Measurements from ENCODE around the gene AFMID. TPM values are rescaled to one million over a fixed set of nuclear protein-coding genes. Genes with fewer than 3 reads are reported as not detected.

The AFMID gene
- total RNA-seq, 1 experiment from 2014 or later = 65.8 TPM

DNA sequence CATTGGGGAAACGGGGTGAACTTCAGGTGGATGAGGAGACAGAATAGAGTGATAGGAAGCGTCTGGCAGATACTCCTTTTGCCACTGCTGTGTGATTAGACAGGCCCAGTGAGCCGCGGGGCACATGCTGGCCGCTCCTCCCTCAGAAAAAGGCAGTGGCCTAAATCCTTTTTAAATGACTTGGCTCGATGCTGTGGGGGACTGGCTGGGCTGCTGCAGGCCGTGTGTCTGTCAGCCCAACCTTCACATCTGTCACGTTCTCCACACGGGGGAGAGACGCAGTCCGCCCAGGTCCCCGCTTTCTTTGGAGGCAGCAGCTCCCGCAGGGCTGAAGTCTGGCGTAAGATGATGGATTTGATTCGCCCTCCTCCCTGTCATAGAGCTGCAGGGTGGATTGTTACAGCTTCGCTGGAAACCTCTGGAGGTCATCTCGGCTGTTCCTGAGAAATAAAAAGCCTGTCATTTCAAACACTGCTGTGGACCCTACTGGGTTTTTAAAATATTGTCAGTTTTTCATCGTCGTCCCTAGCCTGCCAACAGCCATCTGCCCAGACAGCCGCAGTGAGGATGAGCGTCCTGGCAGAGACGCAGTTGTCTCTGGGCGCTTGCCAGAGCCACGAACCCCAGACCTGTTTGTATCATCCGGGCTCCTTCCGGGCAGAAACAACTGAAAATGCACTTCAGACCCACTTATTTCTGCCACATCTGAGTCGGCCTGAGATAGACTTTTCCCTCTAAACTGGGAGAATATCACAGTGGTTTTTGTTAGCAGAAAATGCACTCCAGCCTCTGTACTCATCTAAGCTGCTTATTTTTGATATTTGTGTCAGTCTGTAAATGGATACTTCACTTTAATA, 37.3 kb downstream of the AFMID start (continued):
- TF ChIP-seq, protein P1, sequence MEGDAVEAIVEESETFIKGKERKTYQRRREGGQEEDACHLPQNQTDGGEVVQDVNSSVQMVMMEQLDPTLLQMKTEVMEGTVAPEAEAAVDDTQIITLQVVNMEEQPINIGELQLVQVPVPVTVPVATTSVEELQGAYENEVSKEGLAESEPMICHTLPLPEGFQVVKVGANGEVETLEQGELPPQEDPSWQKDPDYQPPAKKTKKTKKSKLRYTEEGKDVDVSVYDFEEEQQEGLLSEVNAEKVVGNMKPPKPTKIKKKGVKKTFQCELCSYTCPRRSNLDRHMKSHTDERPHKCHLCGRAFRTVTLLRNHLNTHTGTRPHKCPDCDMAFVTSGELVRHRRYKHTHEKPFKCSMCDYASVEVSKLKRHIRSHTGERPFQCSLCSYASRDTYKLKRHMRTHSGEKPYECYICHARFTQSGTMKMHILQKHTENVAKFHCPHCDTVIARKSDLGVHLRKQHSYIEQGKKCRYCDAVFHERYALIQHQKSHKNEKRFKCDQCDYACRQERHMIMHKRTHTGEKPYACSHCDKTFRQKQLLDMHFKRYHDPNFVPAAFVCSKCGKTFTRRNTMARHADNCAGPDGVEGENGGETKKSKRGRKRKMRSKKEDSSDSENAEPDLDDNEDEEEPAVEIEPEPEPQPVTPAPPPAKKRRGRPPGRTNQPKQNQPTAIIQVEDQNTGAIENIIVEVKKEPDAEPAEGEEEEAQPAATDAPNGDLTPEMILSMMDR (IDR thresholded peaks at IDR 0.05 in 2 of 3, conservative IDR thresholded peaks at IDR 0.05 in 1 of 3; ENCODE audit: borderline replicate concordance in 1 of 3, insufficient read depth in 1 of 3, low read depth in 2 of 3, low read length in 2 of 3) = no peak
- TF ChIP-seq EZH2phosphoT487 (IDR thresholded peaks at IDR 0.05; ENCODE audit: borderline replicate concordance) (no peak), POLR2A (IDR thresholded peaks at IDR 0.05; ENCODE audit: borderline replicate concordance, extremely low read depth, insufficient read depth, insufficient read length) (no peak), ZNF274 (IDR thresholded peaks at IDR 0.05; ENCODE audit: low read depth, low read length) (no peak)

DNA sequence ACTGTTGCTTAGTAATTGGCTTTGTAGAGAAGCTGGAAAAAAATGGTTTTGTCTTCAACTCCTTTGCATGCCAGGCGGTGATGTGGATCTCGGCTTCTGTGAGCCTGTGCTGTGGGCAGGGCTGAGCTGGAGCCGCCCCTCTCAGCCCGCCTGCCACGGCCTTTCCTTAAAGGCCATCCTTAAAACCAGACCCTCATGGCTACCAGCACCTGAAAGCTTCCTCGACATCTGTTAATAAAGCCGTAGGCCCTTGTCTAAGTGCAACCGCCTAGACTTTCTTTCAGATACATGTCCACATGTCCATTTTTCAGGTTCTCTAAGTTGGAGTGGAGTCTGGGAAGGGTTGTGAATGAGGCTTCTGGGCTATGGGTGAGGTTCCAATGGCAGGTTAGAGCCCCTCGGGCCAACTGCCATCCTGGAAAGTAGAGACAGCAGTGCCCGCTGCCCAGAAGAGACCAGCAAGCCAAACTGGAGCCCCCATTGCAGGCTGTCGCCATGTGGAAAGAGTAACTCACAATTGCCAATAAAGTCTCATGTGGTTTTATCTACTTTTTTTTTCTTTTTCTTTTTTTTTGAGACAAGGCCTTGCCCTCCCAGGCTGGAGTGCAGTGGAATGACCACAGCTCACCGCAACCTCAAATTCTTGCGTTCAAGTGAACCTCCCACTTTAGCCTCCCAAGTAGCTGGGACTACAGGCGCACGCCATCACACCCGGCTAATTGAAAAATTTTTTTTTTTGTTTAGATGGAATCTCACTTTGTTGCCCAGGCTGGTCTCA, 38.1 kb downstream of the AFMID start:
- H3K4me3 ChIP-seq (replicated peaks in 1 of 2; ENCODE audit: low read depth in 1 of 2, low read length in 2 of 2) = no peak overlapping the region
- POLR2A ChIA-PET = interaction anchor here (1.4 kb wide), 1 partner anchor 38 kb away, joined by 4 read pairs; the partner anchor contains the start of genes AFMID and TK1
- peaks cover 18% of the 10 kb centered on the region for H3K79me2 ChIP-seq (ENCODE audit: insufficient read depth, low read length)
- H3K36me3 ChIP-seq (ENCODE audit: control insufficient read depth in 1 of 2, insufficient read depth in 2 of 2, low read length in 2 of 2) = peaks cover 36 to 38% of the 10 kb centered on the region in 2 experiments
- RAD21 ChIA-PET (ENCODE audit: low non-redundant PET in 1 of 2, low total read pairs in 2 of 2, uncharacterized antibody in 2 of 2, unreplicated experiment in 2 of 2) = interaction anchor here in 1 of 2 experiments (1.7 kb wide), 1 partner anchor 39 kb away, joined by 3 read pairs; the partner anchor contains the start of gene TK1
- CTCF ChIA-PET = no interaction called here
- no TSS peak for BruUV-seq (replicated peaks)
- H3K4me1 ChIP-seq (ENCODE audit: control insufficient read depth in 1 of 2, insufficient read depth in 2 of 2, low read length in 2 of 2) = no peaks in the 10 kb centered on the region
- ATAC-seq (peak; percentile 7; the same call in 1 of the 2 replicates), DNase-seq (ENCODE audit: low read depth, low spot score) (no peak)
- no peak overlapping the region for H3K9ac ChIP-seq (ENCODE audit: low read length)
- no peak overlapping the region for H3K27ac ChIP-seq (ENCODE audit: low read depth, low read length)
- no peaks in the 10 kb centered on the region for H4K20me1 ChIP-seq (ENCODE audit: insufficient read depth)
- TF ChIP-seq CBX3 (IDR thresholded peaks at IDR 0.05; ENCODE audit: low read depth) = no peak
- TF ChIP-seq POLR2A (IDR thresholded peaks at IDR 0.05; ENCODE audit: borderline replicate concordance, extremely low read depth, insufficient read depth, insufficient read length) = no peak
- peak; percentile 68 for TF ChIP-seq POLR2AphosphoS5 (IDR thresholded peaks at IDR 0.05; ENCODE audit: low read depth, low read length)
- TF ChIP-seq EGR1 (IDR thresholded peaks at IDR 0.05; ENCODE audit: low read depth) = no peak
- TF ChIP-seq YY1 (IDR thresholded peaks at IDR 0.05; ENCODE audit: extremely low read depth, insufficient replicate concordance, low read depth, low read length) = no peak
- TF ChIP-seq, protein P2, sequence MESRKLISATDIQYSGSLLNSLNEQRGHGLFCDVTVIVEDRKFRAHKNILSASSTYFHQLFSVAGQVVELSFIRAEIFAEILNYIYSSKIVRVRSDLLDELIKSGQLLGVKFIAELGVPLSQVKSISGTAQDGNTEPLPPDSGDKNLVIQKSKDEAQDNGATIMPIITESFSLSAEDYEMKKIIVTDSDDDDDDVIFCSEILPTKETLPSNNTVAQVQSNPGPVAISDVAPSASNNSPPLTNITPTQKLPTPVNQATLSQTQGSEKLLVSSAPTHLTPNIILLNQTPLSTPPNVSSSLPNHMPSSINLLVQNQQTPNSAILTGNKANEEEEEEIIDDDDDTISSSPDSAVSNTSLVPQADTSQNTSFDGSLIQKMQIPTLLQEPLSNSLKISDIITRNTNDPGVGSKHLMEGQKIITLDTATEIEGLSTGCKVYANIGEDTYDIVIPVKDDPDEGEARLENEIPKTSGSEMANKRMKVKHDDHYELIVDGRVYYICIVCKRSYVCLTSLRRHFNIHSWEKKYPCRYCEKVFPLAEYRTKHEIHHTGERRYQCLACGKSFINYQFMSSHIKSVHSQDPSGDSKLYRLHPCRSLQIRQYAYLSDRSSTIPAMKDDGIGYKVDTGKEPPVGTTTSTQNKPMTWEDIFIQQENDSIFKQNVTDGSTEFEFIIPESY (IDR thresholded peaks at IDR 0.05; ENCODE audit: extremely low read depth, insufficient replicate concordance, low read length) = no peak
- no peak overlapping the region for H3K4me2 ChIP-seq (ENCODE audit: low read length)
- no peaks in the 10 kb centered on the region for H3K9me3 ChIP-seq (ENCODE audit: control insufficient read depth in 1 of 2, insufficient read depth in 1 of 2, low read depth in 1 of 2, low read length in 2 of 2)
- no peaks in the 10 kb centered on the region for H3K27me3 ChIP-seq (ENCODE audit: insufficient read depth, low read length)
- H2AFZ ChIP-seq (ENCODE audit: low read depth, low read length, poor library complexity, severe bottlenecking) = no peak overlapping the region
- no peaks in the 10 kb centered on the region for H3K9me2 ChIP-seq (ENCODE audit: insufficient read depth)
- intact Hi-C loops (cut with micrococcal nuclease) = no loop called here
